Fibroblast of villous mesenchyme (primary cell): Measurements from ENCODE around the gene DOK6. TPM values are rescaled to one million over a fixed set of nuclear protein-coding genes. Genes with fewer than 3 reads are reported as not detected.

Experiments used
- DNase-seq: peaks from one replicate; pipeline ENCODE4 v3.0.0-alpha.2; 2010; ENCODE audit warnings: low read depth
- H3K4me3 ChIP-seq: 2 replicates; pipeline ENCODE4 v1.5.1; 2011; ENCODE audit warnings: low read depth, mild to moderate bottlenecking, low read length
- total RNA-seq: library from RNA; depleted of rRNA; stranded (reverse); fragments of >200 nt; gene quantifications from 2 replicates; pipeline ENCODE4 v1.2.3, GENCODE V29; 2012
- TF ChIP-seq, protein P1 (sequence below): IDR thresholded peaks from 2 replicates; pipeline ENCODE4 v1.5.1; 2012; ENCODE audit warnings: low read depth, mild to moderate bottlenecking, low read length; ENCODE audit not compliant: insufficient read depth

Gene DOK6
- total RNA-seq, 1 donor = 6.9 TPM

DNA sequence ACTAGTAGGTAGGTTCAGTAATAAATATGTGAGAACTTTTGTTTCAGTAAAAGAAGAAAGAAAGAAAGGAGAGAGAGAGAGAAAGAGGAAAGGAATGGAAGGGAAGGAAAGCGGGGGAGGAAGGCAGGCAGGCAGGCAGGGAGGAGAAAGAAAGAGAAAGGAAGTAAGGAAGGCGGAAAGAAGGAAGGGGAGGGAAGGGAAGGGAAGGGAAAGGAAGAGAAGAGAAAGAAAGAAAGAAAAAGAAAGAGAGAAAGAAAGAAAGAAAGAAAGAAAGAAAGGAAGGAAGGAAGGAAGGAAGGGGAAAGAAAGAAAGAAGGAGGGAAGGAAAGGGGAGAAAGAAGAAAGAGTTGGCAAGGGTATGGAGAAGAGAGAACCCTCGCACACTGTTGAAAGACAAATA is 479.4 kb downstream of the DOK6 start:
- H3K4me3 ChIP-seq = no peak overlapping the region
- no peak for DNase-seq
- TF ChIP-seq, protein P1, sequence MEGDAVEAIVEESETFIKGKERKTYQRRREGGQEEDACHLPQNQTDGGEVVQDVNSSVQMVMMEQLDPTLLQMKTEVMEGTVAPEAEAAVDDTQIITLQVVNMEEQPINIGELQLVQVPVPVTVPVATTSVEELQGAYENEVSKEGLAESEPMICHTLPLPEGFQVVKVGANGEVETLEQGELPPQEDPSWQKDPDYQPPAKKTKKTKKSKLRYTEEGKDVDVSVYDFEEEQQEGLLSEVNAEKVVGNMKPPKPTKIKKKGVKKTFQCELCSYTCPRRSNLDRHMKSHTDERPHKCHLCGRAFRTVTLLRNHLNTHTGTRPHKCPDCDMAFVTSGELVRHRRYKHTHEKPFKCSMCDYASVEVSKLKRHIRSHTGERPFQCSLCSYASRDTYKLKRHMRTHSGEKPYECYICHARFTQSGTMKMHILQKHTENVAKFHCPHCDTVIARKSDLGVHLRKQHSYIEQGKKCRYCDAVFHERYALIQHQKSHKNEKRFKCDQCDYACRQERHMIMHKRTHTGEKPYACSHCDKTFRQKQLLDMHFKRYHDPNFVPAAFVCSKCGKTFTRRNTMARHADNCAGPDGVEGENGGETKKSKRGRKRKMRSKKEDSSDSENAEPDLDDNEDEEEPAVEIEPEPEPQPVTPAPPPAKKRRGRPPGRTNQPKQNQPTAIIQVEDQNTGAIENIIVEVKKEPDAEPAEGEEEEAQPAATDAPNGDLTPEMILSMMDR = no peak

DNA sequence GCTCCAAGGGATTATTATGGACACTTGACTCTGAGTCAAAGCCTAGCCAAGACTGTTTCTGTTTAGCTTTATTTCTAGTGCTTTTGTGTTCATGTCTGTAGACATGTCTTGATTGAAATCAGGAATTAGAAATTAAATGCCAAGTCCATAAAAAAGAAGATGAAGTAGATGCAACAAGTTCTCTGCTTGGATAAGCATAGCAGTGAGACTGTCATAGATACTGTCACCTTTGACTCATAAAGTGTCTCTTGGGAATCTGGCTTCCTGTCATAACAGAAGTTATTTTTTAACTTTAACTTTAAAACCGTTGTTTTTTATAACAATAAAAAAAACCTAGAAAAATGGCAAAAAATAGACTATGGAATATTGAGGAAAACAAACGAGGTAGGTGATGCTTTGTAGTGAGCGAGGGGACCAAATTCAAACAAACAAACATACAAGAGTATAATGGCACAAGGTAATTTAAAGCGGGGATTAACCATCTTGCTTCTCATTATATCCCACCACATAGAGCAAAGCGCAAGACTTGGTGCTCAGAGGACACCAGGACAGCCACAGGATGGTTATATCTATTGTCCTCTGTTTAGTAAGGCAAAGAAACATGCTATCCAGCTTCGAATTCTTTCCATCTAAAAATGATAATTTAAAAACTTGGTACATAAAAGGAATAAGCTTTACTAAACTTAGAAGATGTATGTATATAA is 482.4 kb downstream of the DOK6 start:
- TF ChIP-seq, protein P1 = no peak
- DNase-seq = no peak
- no peak overlapping the region for H3K4me3 ChIP-seq

DNA sequence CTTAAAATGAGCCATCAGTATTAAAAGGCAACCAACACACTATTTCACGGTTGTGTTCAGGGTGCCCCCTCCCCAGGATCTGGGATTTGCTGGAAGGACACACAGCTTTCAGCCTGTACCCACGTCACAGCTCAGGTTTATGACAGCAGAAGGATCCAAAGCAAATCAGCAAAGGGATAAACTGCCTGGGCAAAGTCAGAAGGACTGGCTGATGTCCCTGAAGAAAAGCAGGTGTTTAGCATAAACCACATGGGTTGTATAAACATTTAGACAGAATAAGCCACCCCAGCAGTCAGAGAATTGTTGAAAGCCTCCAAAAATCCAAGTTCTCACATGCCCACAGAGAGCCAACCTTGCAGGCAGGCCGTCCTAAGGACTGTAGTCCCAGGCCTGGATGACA is 483.1 kb downstream of the DOK6 start:
- DNase-seq = no peak
- TF ChIP-seq, protein P1 = no peak
- no peak overlapping the region for H3K4me3 ChIP-seq

DNA sequence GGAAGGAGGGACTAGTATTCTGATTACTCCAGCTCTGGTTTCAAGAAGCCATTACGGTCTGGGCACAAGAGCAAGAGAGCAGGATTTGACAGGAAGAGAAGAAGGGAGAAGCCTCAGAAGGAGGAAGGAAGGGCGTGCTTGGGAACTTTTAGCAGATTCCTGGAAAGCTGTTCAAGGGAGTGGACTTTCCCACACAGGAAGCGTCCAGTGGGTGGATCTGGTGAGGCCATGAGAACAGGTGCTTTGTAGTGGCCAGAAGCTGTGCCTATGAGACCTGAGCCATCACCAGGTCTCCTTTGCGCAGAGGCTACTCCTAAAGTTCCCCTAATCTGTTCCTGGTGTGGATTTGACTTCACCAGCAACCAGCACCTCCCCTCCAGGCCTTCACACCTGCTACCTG is 484.7 kb downstream of the DOK6 start:
- TF ChIP-seq, protein P1 = no peak
- no peak for DNase-seq
- no peak overlapping the region for H3K4me3 ChIP-seq

DNA sequence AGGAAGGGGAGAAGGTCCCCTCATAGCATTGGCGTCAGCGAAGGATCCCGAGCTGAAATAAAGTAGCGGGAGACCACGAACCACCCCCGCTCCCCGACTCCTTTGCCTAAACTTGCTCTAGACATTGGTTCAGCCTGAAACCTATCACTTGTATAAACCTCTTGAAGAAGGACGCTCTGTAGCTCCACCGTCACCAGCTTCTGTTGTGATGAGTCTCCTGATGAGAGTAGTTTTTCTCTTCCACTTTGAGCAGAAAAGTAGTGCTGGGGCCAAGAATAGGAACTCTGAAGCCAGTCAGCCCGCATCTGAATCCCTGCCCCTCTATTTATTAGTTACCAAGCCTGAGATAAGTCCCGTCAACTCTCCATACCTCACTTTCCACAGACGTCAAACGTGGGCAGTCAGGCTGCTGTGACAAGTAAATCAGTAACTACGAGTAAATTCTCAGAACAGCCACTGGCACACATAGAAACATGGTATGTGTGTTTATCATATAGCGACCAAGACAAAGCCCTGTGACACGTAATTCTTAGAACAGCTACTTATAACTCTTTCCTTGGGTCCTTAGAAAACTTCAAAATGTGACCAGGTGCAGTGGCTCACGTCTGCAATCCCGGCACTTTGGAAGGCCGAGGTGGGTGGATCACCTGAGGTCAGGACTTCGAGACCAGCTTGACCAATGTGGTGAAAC is 485.3 kb downstream of the DOK6 start:
- H3K4me3 ChIP-seq = no peak overlapping the region
- DNase-seq = no peak
- TF ChIP-seq, protein P1 = no peak

DNA sequence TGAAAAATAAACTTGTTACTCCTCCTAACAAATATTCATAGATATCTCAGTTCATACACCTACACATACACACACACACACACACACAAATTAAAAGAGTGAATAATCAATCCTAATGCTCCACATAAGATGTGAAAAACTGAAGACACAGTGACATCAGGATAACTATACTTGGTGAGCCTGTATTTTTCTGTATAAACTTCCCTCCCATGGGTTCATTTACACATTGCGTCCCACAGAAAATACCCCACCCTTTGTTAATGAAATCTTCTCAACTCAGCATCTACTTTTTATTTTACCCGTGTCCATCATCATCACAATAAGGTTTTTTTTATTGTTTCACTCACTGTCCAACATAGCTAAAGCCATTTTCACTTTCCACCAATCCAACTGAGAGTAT is 486.6 kb downstream of the DOK6 start:
- TF ChIP-seq, protein P1 = no peak
- no peak overlapping the region for H3K4me3 ChIP-seq
- DNase-seq = no peak
